Measurements from ENCODE around the gene RELN.

Gene RELN

DNA sequence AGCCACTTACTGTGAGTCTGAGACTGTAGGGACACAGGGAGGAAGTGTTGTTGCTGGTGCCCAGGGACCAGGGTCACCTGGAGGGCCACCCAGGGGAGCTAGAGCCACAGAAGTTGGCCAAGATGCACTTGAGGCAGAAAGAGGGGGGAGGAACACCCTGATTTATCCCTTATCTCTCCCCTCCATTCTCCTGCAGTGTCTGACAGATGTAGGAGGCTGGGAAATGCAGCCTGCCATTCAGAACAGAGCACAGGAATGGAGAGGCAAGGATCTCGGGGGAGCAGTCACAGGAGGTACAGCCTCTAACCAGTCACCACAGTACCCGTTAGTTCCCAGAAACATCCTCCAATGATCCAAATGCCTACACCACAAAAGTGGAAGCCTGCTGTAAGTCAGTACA lies 425.0 kb downstream of the RELN start:
- Histone ChIP-seq H3K9ac (ENCODE audit: low read length) (no peak overlapping the region), H3K79me1 (ENCODE audit: low read length) (no peaks in the 10 kb centered on the region), H4K8ac (ENCODE audit: low read depth, low read length) (no peak overlapping the region), H4K5ac (ENCODE audit: low read length) (no peak overlapping the region), H3K4me3 (ENCODE audit: low read length) (no peak overlapping the region), H2BK5ac (ENCODE audit: low read length) (no peak overlapping the region), H2BK15ac (replicated peaks; ENCODE audit: low read depth) (no peak overlapping the region), H3K36me3 (ENCODE audit: control insufficient read depth, insufficient read depth, low read length) (no peaks in the 10 kb centered on the region), H3K27me3 (ENCODE audit: insufficient read depth, low read length, poor library complexity) (no peaks in the 10 kb centered on the region), H3K27ac (ENCODE audit: low read depth, low read length) (no peak overlapping the region), H3K23ac (ENCODE audit: low read length) (no peak overlapping the region), H3K4me1 (ENCODE audit: control insufficient read depth, low read depth, low read length) (no peaks in the 10 kb centered on the region), H3K56ac (ENCODE audit: low read length) (no peak overlapping the region), H2AK5ac (ENCODE audit: low read length) (no peak overlapping the region), H3K18ac (ENCODE audit: low read length) (no peak overlapping the region), H3K4ac (ENCODE audit: low read depth, low read length) (no peak overlapping the region), H3K4me2 (ENCODE audit: low read length) (no peak overlapping the region), H3K79me2 (ENCODE audit: control insufficient read depth, insufficient read depth, low read length) (no peaks in the 10 kb centered on the region), H2BK120ac (ENCODE audit: low read depth, low read length) (no peak overlapping the region)
- no CpG with 5 or more reads among the region's 2 CpGs for WGBS (ENCODE audit: extremely low coverage, insufficient coverage, low lambda C conversion rate)
- DNase-seq, result no peak

DNA sequence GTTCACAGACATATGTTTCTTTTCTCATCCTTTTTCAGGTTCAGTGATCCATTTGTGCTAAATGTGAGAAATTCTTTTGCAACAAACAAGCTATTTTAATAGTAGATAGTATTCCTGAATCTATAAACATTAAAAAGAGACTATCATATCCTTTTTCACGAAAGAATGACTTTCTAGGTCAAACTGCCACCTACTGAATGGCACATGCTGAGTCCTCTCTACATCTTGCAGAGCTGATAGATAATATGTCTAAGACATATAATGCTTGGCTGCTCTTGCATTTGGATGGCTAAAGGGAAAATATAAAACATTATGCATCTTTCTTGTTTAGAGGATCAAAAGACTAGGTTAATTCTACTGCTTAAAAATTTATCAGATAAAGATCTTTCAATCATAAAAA lies 429.3 kb downstream of the RELN start:
- Histone ChIP-seq H2BK120ac (ENCODE audit: low read depth, low read length) (no peak overlapping the region), H4K5ac (ENCODE audit: low read length) (no peak overlapping the region), H3K4me1 (ENCODE audit: control insufficient read depth, low read depth, low read length) (no peaks in the 10 kb centered on the region), H3K27ac (ENCODE audit: low read depth, low read length) (no peak overlapping the region), H3K23ac (ENCODE audit: low read length) (no peak overlapping the region), H4K8ac (ENCODE audit: low read depth, low read length) (no peak overlapping the region), H2AK5ac (ENCODE audit: low read length) (no peak overlapping the region), H3K4ac (ENCODE audit: low read depth, low read length) (no peak overlapping the region), H3K18ac (ENCODE audit: low read length) (no peak overlapping the region), H2BK15ac (replicated peaks; ENCODE audit: low read depth) (no peak overlapping the region), H3K4me3 (ENCODE audit: low read length) (no peak overlapping the region), H3K27me3 (ENCODE audit: insufficient read depth, low read length, poor library complexity) (no peaks in the 10 kb centered on the region), H3K9ac (ENCODE audit: low read length) (no peak overlapping the region), H3K36me3 (ENCODE audit: control insufficient read depth, insufficient read depth, low read length) (no peaks in the 10 kb centered on the region), H3K79me2 (ENCODE audit: control insufficient read depth, insufficient read depth, low read length) (no peaks in the 10 kb centered on the region), H2BK5ac (ENCODE audit: low read length) (no peak overlapping the region), H3K4me2 (ENCODE audit: low read length) (no peak overlapping the region), H3K56ac (ENCODE audit: low read length) (no peak overlapping the region), H3K79me1 (ENCODE audit: low read length) (no peaks in the 10 kb centered on the region)
- WGBS (ENCODE audit: extremely low coverage, insufficient coverage, low lambda C conversion rate), result no CpG with 5 or more reads among the region's 1 CpG
- no peak for DNase-seq

GRCh38 chr7:103551016-103551415 lies 438.4 kb downstream of the RELN start:
- H3K27ac ChIP-seq (ENCODE audit: low read depth, low read length), result no peak overlapping the region
- no peak overlapping the region for H4K5ac ChIP-seq (ENCODE audit: low read length)
- H3K18ac ChIP-seq (ENCODE audit: low read length), result no peak overlapping the region
- no peak overlapping the region for H3K9ac ChIP-seq (ENCODE audit: low read length)
- H2BK15ac ChIP-seq (replicated peaks; ENCODE audit: low read depth), result no peak overlapping the region
- H3K4me1 ChIP-seq (ENCODE audit: control insufficient read depth, low read depth, low read length), result no peaks in the 10 kb centered on the region
- WGBS (ENCODE audit: extremely low coverage, insufficient coverage, low lambda C conversion rate), result no CpG with 5 or more reads among the region's 12 CpGs
- H3K56ac ChIP-seq (ENCODE audit: low read length), result no peak overlapping the region
- no peak overlapping the region for H2AK5ac ChIP-seq (ENCODE audit: low read length)
- H3K4me2 ChIP-seq (ENCODE audit: low read length), result no peak overlapping the region
- H3K27me3 ChIP-seq (ENCODE audit: insufficient read depth, low read length, poor library complexity), result peaks cover 1% of the 10 kb centered on the region
- no peak overlapping the region for H3K4me3 ChIP-seq (ENCODE audit: low read length)
- H2BK120ac ChIP-seq (ENCODE audit: low read depth, low read length), result no peak overlapping the region
- no peak overlapping the region for H2BK5ac ChIP-seq (ENCODE audit: low read length)
- H3K79me1 ChIP-seq (ENCODE audit: low read length), result no peaks in the 10 kb centered on the region
- no peak for DNase-seq
- H3K79me2 ChIP-seq (ENCODE audit: control insufficient read depth, insufficient read depth, low read length), result no peaks in the 10 kb centered on the region
- H3K4ac ChIP-seq (ENCODE audit: low read depth, low read length), result no peak overlapping the region
- no peak overlapping the region for H4K8ac ChIP-seq (ENCODE audit: low read depth, low read length)
- H3K23ac ChIP-seq (ENCODE audit: low read length), result no peak overlapping the region
- H3K36me3 ChIP-seq (ENCODE audit: control insufficient read depth, insufficient read depth, low read length), result no peaks in the 10 kb centered on the region

DNA sequence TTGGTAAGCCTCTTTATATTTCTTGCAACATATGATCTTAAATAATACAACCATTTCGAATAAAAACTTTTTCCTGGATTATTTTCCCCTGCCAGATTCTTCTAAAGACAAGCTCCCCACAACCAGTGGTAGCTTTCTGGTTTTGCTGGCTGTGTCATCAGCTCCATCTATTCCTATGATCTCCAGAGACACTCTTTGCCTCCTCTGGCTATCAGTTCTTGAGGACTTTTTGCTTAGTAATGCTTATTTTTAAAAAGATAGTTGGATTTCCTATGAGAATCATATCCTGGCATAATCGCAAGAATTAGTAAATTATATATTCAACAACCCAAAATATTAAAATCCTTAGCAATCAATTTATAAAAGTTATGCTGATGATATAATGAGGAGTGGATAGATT lies 439.7 kb downstream of the RELN start:
- H3K27me3 ChIP-seq (ENCODE audit: insufficient read depth, low read length, poor library complexity), result peaks cover 1% of the 10 kb centered on the region
- no peaks in the 10 kb centered on the region for H3K79me2 ChIP-seq (ENCODE audit: control insufficient read depth, insufficient read depth, low read length)
- H3K79me1 ChIP-seq (ENCODE audit: low read length), result no peaks in the 10 kb centered on the region
- no peak overlapping the region for H2BK120ac ChIP-seq (ENCODE audit: low read depth, low read length)
- WGBS (ENCODE audit: extremely low coverage, insufficient coverage, low lambda C conversion rate), result no CpG with 5 or more reads among the region's 2 CpGs
- no peak overlapping the region for H3K56ac ChIP-seq (ENCODE audit: low read length)
- H3K4ac ChIP-seq (ENCODE audit: low read depth, low read length), result no peak overlapping the region
- no peak overlapping the region for H3K9ac ChIP-seq (ENCODE audit: low read length)
- H3K36me3 ChIP-seq (ENCODE audit: control insufficient read depth, insufficient read depth, low read length), result no peaks in the 10 kb centered on the region
- no peaks in the 10 kb centered on the region for H3K4me1 ChIP-seq (ENCODE audit: control insufficient read depth, low read depth, low read length)
- DNase-seq, result no peak
- H4K5ac ChIP-seq (ENCODE audit: low read length), result no peak overlapping the region
- H3K18ac ChIP-seq (ENCODE audit: low read length), result no peak overlapping the region
- no peak overlapping the region for H3K27ac ChIP-seq (ENCODE audit: low read depth, low read length)
- H3K4me2 ChIP-seq (ENCODE audit: low read length), result no peak overlapping the region
- H2AK5ac ChIP-seq (ENCODE audit: low read length), result no peak overlapping the region
- no peak overlapping the region for H3K23ac ChIP-seq (ENCODE audit: low read length)
- H4K8ac ChIP-seq (ENCODE audit: low read depth, low read length), result no peak overlapping the region
- H3K4me3 ChIP-seq (ENCODE audit: low read length), result no peak overlapping the region
- no peak overlapping the region for H2BK15ac ChIP-seq (replicated peaks; ENCODE audit: low read depth)
- no peak overlapping the region for H2BK5ac ChIP-seq (ENCODE audit: low read length)

- Histone ChIP-seq H2BK15ac (replicated peaks; ENCODE audit: low read depth) (no peak overlapping the region), H3K9ac (ENCODE audit: low read length) (no peak overlapping the region), H3K56ac (ENCODE audit: low read length) (no peak overlapping the region), H3K27ac (ENCODE audit: low read depth, low read length) (no peak overlapping the region), H3K36me3 (ENCODE audit: control insufficient read depth, insufficient read depth, low read length) (no peaks in the 10 kb centered on the region), H3K18ac (ENCODE audit: low read length) (no peak overlapping the region), H4K5ac (ENCODE audit: low read length) (no peak overlapping the region), H3K4me3 (ENCODE audit: low read length) (no peak overlapping the region), H3K4me1 (ENCODE audit: control insufficient read depth, low read depth, low read length) (no peaks in the 10 kb centered on the region), H3K79me2 (ENCODE audit: control insufficient read depth, insufficient read depth, low read length) (no peaks in the 10 kb centered on the region), H4K8ac (ENCODE audit: low read depth, low read length) (no peak overlapping the region), H3K27me3 (ENCODE audit: insufficient read depth, low read length, poor library complexity) (no peaks in the 10 kb centered on the region), H2BK5ac (ENCODE audit: low read length) (no peak overlapping the region), H3K4me2 (ENCODE audit: low read length) (no peak overlapping the region), H3K23ac (ENCODE audit: low read length) (no peak overlapping the region), H2AK5ac (ENCODE audit: low read length) (no peak overlapping the region), H3K4ac (ENCODE audit: low read depth, low read length) (no peak overlapping the region), H3K79me1 (ENCODE audit: low read length) (no peaks in the 10 kb centered on the region), H2BK120ac (ENCODE audit: low read depth, low read length) (no peak overlapping the region)
- no peak for DNase-seq
- no CpG with 5 or more reads among the region's 3 CpGs for WGBS (ENCODE audit: extremely low coverage, insufficient coverage, low lambda C conversion rate)
Observed at GRCh38 chr7:103547451-103548284, 441.8 kb downstream of the RELN start.

DNA sequence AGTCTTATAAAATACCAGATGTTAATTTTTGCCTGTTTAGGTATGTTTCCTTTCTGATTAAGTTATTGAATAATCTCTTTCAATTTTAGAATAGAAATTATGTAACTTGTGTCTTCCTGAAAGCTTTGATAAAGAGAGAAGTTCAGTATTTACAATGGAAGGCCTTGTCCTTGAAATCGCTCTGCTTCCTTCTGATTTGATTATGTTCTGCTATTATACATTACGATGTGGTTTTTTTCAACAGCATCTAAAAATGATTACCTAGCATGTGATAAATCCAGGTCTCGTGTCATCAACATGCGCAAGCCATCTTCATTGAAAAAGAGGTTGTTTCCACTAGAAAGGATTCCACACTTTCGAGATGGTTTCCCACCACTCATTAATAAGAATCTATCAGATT lies 447.0 kb downstream of the RELN start:
- no peak overlapping the region for H2BK120ac ChIP-seq (ENCODE audit: low read depth, low read length)
- H3K56ac ChIP-seq (ENCODE audit: low read length), result no peak overlapping the region
- no peaks in the 10 kb centered on the region for H3K79me1 ChIP-seq (ENCODE audit: low read length)
- no peaks in the 10 kb centered on the region for H3K36me3 ChIP-seq (ENCODE audit: control insufficient read depth, insufficient read depth, low read length)
- no peaks in the 10 kb centered on the region for H3K27me3 ChIP-seq (ENCODE audit: insufficient read depth, low read length, poor library complexity)
- H4K5ac ChIP-seq (ENCODE audit: low read length), result no peak overlapping the region
- no peaks in the 10 kb centered on the region for H3K4me1 ChIP-seq (ENCODE audit: control insufficient read depth, low read depth, low read length)
- H4K8ac ChIP-seq (ENCODE audit: low read depth, low read length), result no peak overlapping the region
- DNase-seq, result no peak
- H2BK15ac ChIP-seq (replicated peaks; ENCODE audit: low read depth), result no peak overlapping the region
- no peak overlapping the region for H3K4me3 ChIP-seq (ENCODE audit: low read length)
- no peak overlapping the region for H3K9ac ChIP-seq (ENCODE audit: low read length)
- H3K79me2 ChIP-seq (ENCODE audit: control insufficient read depth, insufficient read depth, low read length), result no peaks in the 10 kb centered on the region
- H3K23ac ChIP-seq (ENCODE audit: low read length), result no peak overlapping the region
- H2BK5ac ChIP-seq (ENCODE audit: low read length), result no peak overlapping the region
- no peak overlapping the region for H2AK5ac ChIP-seq (ENCODE audit: low read length)
- no peak overlapping the region for H3K18ac ChIP-seq (ENCODE audit: low read length)
- H3K27ac ChIP-seq (ENCODE audit: low read depth, low read length), result no peak overlapping the region
- H3K4me2 ChIP-seq (ENCODE audit: low read length), result no peak overlapping the region
- WGBS (ENCODE audit: extremely low coverage, insufficient coverage, low lambda C conversion rate), result no CpG with 5 or more reads among the region's 5 CpGs
- no peak overlapping the region for H3K4ac ChIP-seq (ENCODE audit: low read depth, low read length)
